ENCODE data around the gene OR52E8. TPM values are rescaled to one million over a fixed set of nuclear protein-coding genes. Genes with fewer than 3 reads are reported as not detected.

OR52E8 gene
- total RNA-seq (2022; extraction: Qiagen RNA extraction; ENCODE audit: low read depth) = not detected in 5 replicates

GRCh38 chr11:5857590-5857989 lies at the start of gene OR52E8:
Gene OR52E8, minus strand, starts transcription at chr11:5857690. Its CDS starts 0 bp downstream, at chr11:5857690.

GRCh38 chr11:5892908-5893307 lies 35.4 kb upstream of the OR52E8 start, which contains the start of gene OR52E5:
Gene OR52E5, plus strand, starts transcription at chr11:5893208. Its CDS starts 7,569 bp downstream, at chr11:5900777.

GRCh38 chr11:5880329-5880728 lies 22.8 kb upstream of the OR52E8 start, which contains the start of gene OR52E4:
Gene OR52E4, plus strand, starts transcription at chr11:5880629. Its CDS starts 3,664 bp downstream, at chr11:5884293.

GRCh38 chr11:5841797-5842196 lies 15.7 kb downstream of the OR52E8 start, which contains the start of gene OR52E6:
Gene OR52E6, minus strand, starts transcription at chr11:5841897. Its CDS starts 0 bp downstream, at chr11:5841897.

GRCh38 chr11:5808500-5809121 lies 48.9 kb downstream of the OR52E8 start, which contains the start of gene OR52N2:
Gene OR52N2, plus strand, starts transcription at chr11:5808924. Its CDS starts 11,412 bp downstream, at chr11:5820336.

Other genes with a start within 250 kb of the OR52E8 start
- gene TRIM34, start 232.7 kb downstream of the OR52E8 start, total RNA-seq (2022; extraction: Qiagen RNA extraction; ENCODE audit: low read depth) = 2.7 to 5.1 TPM (median 3.9 TPM) in 5 replicates
- gene TRIM5, start 172.6 kb downstream of the OR52E8 start, total RNA-seq (2022; extraction: Qiagen RNA extraction; ENCODE audit: low read depth) = 11.8 to 13.5 TPM (median 12.2 TPM) in 5 replicates
- gene TRIM22, start 167.9 kb downstream of the OR52E8 start, total RNA-seq (2022; extraction: Qiagen RNA extraction; ENCODE audit: low read depth) = 0.39 to 1.9 TPM (median 0.85 TPM) in 5 replicates
- not detected in 5 replicates for gene OR56B1, start 121.2 kb downstream of the OR52E8 start, total RNA-seq (2022; extraction: Qiagen RNA extraction; ENCODE audit: low read depth)
- gene OR52N4, start 103.4 kb downstream of the OR52E8 start, total RNA-seq (2022; extraction: Qiagen RNA extraction; ENCODE audit: low read depth) = not detected in 5 replicates
- not detected in 5 replicates for gene OR52N5, start 74.3 kb downstream of the OR52E8 start, total RNA-seq (2022; extraction: Qiagen RNA extraction; ENCODE audit: low read depth)
- gene OR52N1, start 66.4 kb downstream of the OR52E8 start, total RNA-seq (2022; extraction: Qiagen RNA extraction; ENCODE audit: low read depth) = not detected in 5 replicates
- gene OR52N2, start 48.8 kb downstream of the OR52E8 start, total RNA-seq (2022; extraction: Qiagen RNA extraction; ENCODE audit: low read depth) = not detected in 5 replicates
- gene OR52E6, start 15.8 kb downstream of the OR52E8 start, total RNA-seq (2022; extraction: Qiagen RNA extraction; ENCODE audit: low read depth) = not detected in 5 replicates
- not detected in 5 replicates for gene OR52E4, start 22.9 kb upstream of the OR52E8 start, total RNA-seq (2022; extraction: Qiagen RNA extraction; ENCODE audit: low read depth)
- gene OR52E5, start 35.5 kb upstream of the OR52E8 start, total RNA-seq (2022; extraction: Qiagen RNA extraction; ENCODE audit: low read depth) = not detected in 5 replicates
- gene OR56A3, start 84.6 kb upstream of the OR52E8 start, total RNA-seq (2022; extraction: Qiagen RNA extraction; ENCODE audit: low read depth) = not detected in 5 replicates
- gene OR56A5, start 110.8 kb upstream of the OR52E8 start, total RNA-seq (2022; extraction: Qiagen RNA extraction; ENCODE audit: low read depth) = not detected in 5 replicates
- not detected in 5 replicates for gene OR52L1, start 129.3 kb upstream of the OR52E8 start, total RNA-seq (2022; extraction: Qiagen RNA extraction; ENCODE audit: low read depth)
- not detected in 5 replicates for gene OR56A4, start 149.3 kb upstream of the OR52E8 start, total RNA-seq (2022; extraction: Qiagen RNA extraction; ENCODE audit: low read depth)
- not detected in 5 replicates for gene OR56A1, start 173.1 kb upstream of the OR52E8 start, total RNA-seq (2022; extraction: Qiagen RNA extraction; ENCODE audit: low read depth)
- not detected in 5 replicates for gene OR56B4, start 250.0 kb upstream of the OR52E8 start, total RNA-seq (2022; extraction: Qiagen RNA extraction; ENCODE audit: low read depth)